GM19025 (cell line): ENCODE results near the gene METTL1.

Experiments used
- ATAC-seq: cut with Tn5 transposase; IDR thresholded peaks from one replicate; pipeline ENCODE4 v1.9.1; 2021; ENCODE audit warnings: mild to moderate bottlenecking, low read depth, moderate library complexity; ENCODE audit not compliant: unreplicated experiment

Gene METTL1

DNA sequence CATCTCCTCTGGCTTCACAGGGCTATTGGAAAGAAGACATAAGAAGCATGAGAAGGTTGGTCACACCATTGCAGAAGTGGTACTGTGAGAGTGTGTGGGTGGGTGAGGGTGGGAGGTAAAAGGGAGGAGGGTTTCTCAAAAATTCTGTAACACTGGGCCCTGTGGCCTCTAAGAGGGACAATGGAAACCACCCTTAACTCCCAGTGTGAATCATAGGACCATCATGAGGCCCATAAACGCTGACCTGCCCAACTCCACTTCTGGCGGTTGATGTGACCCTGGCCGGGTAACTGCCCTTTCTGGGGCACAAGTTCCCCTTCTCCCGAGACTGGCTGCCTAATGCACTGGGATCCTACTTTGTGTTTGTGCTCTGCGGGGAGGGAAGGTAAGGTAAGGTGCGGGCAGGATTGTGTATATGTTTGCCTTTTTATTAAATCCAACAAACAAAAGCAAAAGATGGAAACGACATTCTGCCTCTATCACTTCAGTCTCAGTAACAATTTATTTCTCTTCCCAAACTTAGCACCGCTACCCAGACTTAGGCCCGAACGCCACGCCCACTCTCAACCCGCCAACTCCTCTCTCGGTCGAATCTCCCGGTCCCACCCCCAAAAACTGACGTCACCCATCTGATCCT lies 551 bp downstream of the METTL1 start:
- ATAC-seq: peak; percentile 62

DNA sequence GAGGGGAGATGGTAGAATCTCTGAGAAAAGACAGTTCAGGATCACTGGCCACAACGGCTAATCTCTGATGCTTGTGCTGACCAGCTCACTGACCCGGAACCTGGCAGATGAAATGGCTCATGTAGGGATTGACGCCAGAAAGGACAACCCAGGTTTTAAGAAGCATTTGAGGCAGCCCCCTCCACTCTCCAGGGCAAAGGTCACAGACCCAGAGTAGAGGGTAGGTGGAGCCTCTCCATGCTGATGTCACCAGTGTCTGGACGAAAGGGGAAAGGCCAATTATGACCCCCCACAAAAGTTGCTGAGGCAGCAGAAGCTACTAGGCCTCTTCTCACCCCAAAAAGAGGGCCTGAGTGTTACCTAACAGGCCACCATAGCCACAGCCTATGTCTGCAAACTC lies 1.2 kb downstream of the METTL1 start:
- ATAC-seq: no peak

GRCh38 chr12:57769594-57769993 lies 2.3 kb downstream of the METTL1 start:
- no peak for ATAC-seq

- ATAC-seq: no peak
These were observed 4.0 kb downstream of the METTL1 start for GRCh38 chr12:57767876-57768275.

DNA sequence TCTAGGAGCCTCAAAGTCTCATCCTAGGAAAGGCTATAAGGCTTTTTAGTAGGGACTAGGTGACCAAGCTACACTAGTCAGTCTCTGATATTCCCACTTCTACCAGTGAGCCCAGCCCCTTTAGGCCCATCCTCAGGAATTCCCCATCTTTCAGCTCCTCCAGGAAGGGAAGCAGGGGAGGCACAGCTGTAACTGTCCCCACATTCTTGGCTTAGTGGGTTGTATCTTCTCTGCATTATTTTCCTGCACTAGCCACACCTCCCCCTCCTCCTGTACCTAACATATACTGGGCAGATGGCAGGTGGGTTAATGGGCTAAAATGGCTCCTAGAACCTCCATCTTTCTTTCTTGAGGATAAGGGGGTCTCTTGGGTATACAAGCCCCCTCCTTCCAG lies 4.6 kb downstream of the METTL1 start:
- ATAC-seq: no peak

DNA sequence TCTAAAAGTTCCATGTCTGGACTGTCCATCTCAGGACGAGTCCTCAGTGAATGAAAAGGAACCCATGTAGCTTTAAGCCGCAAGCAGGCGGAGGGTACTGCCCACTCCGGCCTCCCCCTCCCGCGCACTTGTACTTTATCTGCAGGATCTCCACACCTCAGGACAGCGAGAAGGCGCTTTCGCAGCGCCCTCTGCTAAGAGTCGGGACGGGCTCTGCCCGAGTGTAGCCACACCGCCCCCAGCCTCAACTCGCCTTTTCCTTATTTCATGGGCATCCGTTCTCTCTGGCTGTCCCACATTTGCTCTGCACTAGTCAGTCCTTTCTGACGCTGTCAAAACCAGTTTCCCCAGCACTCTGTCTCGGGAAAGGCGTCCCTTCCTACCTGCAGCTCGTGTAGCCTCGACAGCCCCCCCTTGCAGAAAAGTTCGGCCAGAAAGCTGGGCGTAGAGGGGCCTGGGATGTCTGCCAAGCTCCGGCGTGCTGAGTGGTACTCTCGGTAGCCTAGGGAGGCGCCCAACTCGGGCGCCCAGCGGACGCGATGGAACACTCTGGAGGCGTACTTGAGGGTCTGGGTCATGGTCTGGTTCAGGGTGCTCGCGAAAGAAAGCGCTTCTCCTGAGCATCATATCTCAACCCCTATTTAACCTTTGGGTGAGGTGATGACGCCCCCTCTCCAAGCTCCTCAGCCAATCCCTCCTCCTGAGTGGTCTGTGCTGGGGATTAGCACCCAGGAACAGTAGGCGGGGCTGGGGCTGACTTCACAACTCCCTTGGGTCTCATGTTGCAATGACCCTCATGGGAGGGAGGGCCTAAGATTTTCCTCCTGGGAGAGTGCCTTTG lies 5.2 kb downstream of the METTL1 start, which contains the start of gene CYP27B1:
Gene CYP27B1 (minus strand): TSS at position 615 of the 841 bp plus-strand sequence. CDS start 37 bp downstream, at position 578.
- ATAC-seq: no peak

DNA sequence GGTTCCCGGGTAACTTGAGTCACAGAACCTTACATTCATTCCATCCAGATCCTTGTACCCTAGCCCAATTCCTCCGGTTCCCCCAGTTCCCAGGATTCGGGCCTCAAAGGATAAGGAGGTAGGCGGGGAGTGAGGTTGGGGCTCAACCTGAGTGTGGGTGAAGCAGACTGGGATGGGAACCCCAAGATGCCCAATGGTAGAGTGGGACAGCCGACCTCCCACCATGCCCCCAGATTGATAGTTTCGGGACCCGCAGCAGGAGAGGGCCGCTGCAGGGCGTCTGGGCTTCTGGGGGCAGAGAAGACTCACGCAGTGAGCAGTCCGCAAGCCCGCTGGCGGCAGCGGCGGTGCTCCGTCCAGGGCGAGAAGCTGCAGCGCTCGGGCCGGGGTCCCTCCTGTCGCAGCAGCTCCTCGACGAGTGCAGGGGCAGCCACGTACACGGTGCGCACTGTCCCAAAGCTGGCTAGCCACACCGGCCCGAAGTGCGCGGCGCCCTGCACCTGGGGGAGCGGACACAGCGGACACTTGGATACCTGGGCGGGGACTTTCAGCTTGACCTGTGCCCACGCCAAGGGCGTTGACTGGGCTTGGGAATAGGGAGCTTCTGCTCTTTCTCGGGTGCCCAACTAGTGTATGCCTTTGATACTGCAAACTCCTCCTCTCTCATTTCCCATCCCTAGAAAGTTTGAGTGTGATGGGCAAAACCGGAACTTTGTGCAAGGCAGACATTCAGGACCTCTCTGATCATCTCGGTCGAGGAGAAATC lies 6.0 kb downstream of the METTL1 start:
- ATAC-seq: no peak

DNA sequence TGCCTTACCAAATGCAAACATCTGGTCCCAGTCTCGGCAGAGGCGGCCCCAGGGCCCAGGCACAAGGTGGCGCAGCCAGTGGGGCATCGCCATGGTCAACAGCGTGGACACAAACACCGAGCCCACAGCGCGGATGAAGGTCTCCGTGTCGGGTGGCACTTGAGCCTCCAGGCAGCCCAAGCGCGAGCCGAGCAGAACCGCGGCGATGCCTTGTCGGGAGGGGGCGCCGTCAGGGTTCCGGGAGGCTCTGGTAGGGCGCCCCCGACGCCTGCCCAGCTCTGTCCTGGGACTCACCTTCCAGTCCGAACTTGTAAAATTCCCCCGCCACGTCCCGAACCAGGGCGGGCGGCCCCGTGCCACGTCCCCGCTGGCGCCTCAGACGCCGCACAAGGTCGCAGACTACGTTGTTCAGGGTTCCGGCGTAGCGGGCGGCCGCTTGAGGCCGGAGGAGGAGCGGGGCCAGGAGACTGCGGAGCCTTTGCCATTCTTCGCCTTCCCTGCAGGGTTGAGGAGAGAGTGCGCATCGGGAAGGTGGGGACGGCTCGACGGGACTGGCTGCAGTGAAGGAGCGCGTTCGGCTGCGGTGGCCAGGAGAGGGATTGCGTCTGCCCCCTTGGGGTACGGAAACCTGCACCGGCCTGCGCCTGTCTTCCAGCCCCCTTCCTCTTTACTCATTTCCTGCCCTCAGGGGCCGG lies 6.8 kb downstream of the METTL1 start:
- ATAC-seq: peak; percentile 64

DNA sequence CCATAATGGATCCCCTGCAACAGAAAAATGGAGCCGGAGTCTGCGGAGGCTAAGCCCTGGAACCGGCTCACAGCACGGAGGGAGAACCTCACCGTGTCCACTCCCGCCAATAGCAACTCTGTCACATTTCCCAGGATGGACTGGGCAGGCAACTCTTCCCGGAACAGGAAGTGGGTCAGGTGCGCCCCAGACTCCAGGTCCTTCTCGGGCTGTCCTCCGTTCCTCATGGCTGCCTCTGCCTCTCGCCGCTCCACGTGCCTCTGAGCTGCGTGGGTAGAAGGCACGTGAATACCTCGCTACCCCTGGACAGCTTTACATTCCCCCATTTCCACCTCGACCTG lies 7.3 kb downstream of the METTL1 start:
- ATAC-seq: peak; percentile 18

- no peak for ATAC-seq
These were observed 7.8 kb downstream of the METTL1 start for GRCh38 chr12:57763881-57764661.

DNA sequence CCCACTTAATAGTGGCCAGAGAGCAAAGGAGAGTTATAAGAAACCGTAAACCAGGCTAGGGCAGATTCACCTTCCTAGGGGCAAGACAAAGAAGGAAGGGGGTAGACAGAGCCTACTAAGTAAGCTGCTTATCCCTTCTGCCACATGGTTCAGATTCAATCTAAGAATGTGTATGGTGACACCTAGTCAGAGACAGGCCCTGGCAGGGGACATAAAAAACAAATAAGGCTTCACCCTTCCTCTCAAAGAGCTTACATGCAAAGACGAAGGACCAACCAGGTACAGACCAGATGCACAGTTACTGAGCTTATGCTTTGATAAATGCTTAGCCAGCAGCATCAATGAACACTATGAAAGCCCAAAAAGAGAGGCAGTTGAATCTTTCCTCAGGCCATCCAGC lies 9.4 kb downstream of the METTL1 start:
- no peak for ATAC-seq

DNA sequence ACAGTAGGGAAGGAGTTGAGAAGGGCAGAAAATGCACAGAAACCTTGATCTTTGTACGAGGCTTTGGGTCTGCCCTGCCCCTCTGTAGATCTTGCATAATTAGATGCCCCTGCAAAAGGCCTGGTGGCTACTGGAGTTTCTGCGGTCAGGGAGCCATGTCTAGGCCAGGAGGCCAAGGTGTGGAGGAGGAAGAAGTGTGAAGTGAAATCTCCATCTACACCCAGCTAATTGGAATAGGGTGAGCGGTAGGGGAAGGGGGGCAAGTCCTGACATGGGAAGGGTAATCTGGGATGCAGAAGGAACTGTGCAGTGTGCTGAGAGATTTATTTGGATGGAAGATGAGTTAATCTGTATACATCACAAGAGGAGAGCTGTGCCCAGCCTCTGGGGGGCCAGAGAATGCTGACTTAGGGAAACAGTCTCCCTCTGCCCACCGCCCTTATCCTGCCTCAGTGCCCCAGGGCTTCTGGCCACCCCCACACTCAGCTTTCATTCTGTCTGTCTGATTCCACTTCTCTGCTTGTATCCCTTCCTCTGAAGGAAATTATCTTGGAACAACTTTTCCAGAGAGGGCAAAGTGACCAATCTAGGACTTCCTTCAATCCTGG lies 10.4 kb downstream of the METTL1 start:
- no peak for ATAC-seq

DNA sequence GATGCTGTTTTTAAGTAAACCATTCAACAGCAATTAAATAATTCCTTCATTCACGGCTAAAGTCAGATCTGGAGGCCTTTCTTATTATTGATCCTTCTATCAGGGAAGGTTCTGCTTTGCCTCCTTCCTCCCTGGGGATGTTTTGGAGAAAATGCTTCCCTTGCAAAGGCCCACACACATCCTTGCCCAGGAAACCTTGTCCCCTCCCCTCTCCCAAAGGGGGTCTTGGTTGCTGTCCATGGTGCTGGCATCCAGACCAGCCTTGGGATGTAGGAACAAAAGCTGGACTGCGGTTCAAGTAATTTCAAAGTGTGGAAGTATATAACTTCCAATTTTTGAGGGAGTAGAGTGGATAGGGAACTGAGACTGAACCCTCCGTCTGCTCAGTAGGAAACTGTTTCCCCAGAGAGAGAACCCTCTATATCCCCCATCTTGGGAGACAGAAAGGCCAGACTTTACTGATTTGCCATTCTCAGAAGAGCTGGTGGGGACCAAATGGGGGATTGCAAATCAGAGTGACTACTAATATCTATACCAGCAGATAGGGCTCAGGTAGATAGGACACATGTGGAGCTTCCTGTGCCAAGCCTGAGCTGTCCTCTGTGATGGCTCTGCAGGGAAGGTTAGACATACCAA lies 11.4 kb downstream of the METTL1 start:
- ATAC-seq: no peak

DNA sequence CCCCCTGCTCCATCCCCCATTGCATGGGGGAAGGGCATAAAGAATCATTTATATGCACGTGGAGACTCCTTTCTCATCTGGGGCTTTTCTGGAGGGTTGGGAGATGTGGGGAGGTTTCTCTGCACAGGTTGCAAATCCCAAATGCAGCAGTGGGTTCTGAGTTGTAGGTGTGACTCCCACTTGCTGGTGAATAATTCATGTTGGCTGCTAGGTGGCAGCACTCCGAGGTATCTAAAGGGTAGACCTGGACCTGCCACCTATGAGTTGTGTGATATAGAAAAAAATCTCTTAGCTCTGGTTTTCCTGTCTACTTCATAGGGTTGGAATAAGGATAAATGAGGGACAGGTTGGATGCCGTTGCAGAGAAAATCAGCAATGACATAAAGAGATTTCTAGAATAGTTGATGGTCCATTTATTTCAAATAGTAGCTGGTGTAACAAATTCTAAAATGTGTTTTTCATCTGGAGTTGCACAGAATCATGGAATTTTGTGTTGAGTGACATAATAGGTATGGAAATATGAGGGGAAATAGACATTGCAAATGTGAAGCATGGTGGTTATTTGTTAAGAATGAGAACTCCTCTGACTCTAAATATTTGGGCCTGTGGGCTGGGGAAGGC lies 12.4 kb downstream of the METTL1 start:
- ATAC-seq: no peak

DNA sequence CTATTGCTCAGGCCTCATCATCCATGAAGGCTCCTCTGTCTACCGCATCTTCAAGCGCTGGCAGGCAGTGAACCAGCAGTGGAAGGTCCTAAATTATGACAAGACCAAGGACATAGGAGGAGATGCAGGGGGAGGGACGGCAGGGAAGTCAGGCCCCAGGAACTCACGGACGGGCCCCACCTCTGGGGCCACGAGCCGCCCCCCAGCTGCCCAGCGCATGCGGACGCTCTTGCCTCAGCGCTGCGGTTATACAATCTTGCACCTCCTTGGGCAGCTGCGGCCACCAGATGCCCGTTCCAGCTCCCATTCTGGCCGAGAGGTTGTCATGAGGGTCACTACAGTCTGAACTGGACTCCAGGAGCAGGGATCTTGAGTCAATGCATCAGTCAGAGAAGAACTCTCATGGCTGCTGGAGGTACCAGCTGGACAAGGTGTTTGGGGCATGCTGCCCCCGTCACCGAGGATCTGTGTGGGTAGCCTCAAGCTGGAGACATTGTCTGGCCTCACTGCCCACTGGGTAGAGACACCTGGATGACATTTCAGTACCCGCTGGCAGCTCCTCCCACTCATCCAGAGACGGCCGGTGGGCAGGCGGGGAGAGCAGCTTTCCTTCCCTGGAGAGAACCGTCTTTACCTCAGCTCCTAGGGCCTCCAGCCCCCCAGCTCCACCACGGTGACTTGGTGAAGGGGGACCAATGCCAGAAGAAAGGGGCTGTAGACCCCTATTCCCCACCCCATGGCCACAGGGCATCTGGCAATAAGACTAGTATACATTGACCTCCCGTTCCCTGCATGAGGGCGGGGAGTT lies 13.1 kb downstream of the METTL1 start:
- ATAC-seq: no peak

DNA sequence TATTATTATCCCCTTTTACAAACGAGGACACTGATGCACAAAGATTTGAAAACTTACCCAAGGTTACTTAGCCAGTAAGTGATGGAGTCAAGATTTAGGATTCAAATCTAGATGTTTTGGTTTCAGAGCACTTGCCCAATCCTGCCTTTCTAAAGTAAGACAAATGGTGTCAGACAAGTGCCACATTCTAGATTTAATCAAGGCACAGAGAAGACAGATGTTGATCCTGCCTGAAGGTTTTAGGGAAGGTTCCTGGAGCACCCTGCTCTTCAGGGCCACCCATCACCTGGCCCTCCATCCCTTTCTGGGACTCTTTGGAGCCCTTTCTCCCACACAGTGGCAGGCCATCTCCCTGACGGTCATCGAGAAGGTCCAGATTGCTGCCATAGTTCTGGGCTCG lies 14.1 kb downstream of the METTL1 start:
- ATAC-seq: no peak

GRCh38 chr12:57756406-57757341 lies 15.2 kb downstream of the METTL1 start:
- ATAC-seq: no peak
